IMR-90 (cell line): ENCODE measurements around the gene MRTFA. TPM values are rescaled to one million over a fixed set of nuclear protein-coding genes. Genes with fewer than 3 reads are reported as not detected.

Experiments used
- ATAC-seq: fragments of 200-7000 bp; cut with Tn5 transposase; 2 replicates; pipeline ENCODE4 v1.9.1; 2020; ENCODE audit warnings: low read depth, mild to moderate bottlenecking, moderate library complexity
- BruUV-seq: library from RNA; stranded (reverse); fragments of 400-500 nt; replicated peaks from 2 replicates; lab custom pipeline; 2021; lab: Mats Ljungman, UMichigan
- CTCF ChIA-PET: fragments of 300-600 bp; formaldehyde crosslinking; extraction: SDS; loops from one replicate; lab custom pipeline; 2021; ENCODE audit warnings: antibody characterized with exemption; lab: Yijun Ruan, JAX
- POLR2A ChIA-PET: fragments of 300-600 bp; sonication (Branson Sonifier 250); formaldehyde crosslinking; loops from one replicate; lab custom pipeline; 2022; ENCODE audit warnings: antibody characterized with exemption; ENCODE audit not compliant: unreplicated experiment; lab: Charles Lee
- DNase-seq: peaks from one replicate; pipeline ENCODE4 v3.0.0; 2013
- H2AFZ ChIP-seq: replicated peaks from 2 replicates; pipeline ENCODE3; 2013; ENCODE audit warnings: low read length, mild to moderate bottlenecking; ENCODE audit not compliant: poor library complexity
- H2AK5ac ChIP-seq: 2 replicates; pipeline ENCODE4 v1.6.1; 2013; ENCODE audit warnings: low read depth, low read length, inconsistent platforms
- H2AK9ac ChIP-seq: replicated peaks from 2 replicates; pipeline ENCODE3; 2013; ENCODE audit warnings: mild to moderate bottlenecking, low read depth, low read length, moderate library complexity; ENCODE audit not compliant: poor library complexity
- H2BK120ac ChIP-seq: 2 replicates; pipeline ENCODE4 v1.6.1; 2013; ENCODE audit warnings: low read depth, low read length, inconsistent platforms
- H2BK15ac ChIP-seq: 3 replicates; pipeline ENCODE4 v1.6.1; 2013; ENCODE audit warnings: low read depth, low read length, inconsistent platforms
- H2BK20ac ChIP-seq: 2 replicates; pipeline ENCODE4 v1.6.1; 2013; ENCODE audit warnings: low read depth, mild to moderate bottlenecking, inconsistent platforms, low read length, moderate library complexity
- H2BK5ac ChIP-seq: 2 replicates; pipeline ENCODE4 v1.6.1; 2013; ENCODE audit warnings: mild to moderate bottlenecking, low read depth, low read length, inconsistent platforms; ENCODE audit not compliant: poor library complexity, severe bottlenecking
- H3K14ac ChIP-seq: replicated peaks from 2 replicates; pipeline ENCODE4 v1.6.1; 2013; ENCODE audit warnings: low read depth, low read length, inconsistent platforms
- H3K18ac ChIP-seq: 2 replicates; pipeline ENCODE4 v1.6.1; 2013; ENCODE audit warnings: low read depth, low read length, control low read depth
- H3K23ac ChIP-seq: 2 replicates; pipeline ENCODE4 v1.6.1; 2013; ENCODE audit warnings: low read depth, low read length, inconsistent platforms
- H3K27ac ChIP-seq: 2 replicates; pipeline ENCODE4 v1.5.1; 2013; ENCODE audit warnings: mild to moderate bottlenecking, control low read depth, low read length; ENCODE audit not compliant: insufficient read depth
- H3K27me3 ChIP-seq: 2 replicates; pipeline ENCODE4 v1.6.1; 2013; ENCODE audit warnings: low read length; ENCODE audit not compliant: control insufficient read depth, insufficient read depth
- H3K36me3 ChIP-seq: 2 replicates; pipeline ENCODE4 v1.6.1; 2013; ENCODE audit warnings: low read length, mixed read lengths; ENCODE audit not compliant: control insufficient read depth, insufficient read depth
- H3K4ac ChIP-seq: 2 replicates; pipeline ENCODE4 v1.6.1; 2013; ENCODE audit warnings: low read depth, low read length, inconsistent platforms
- H3K4me1 ChIP-seq: 2 replicates; pipeline ENCODE4 v1.6.1; 2013; ENCODE audit warnings: low read length, mixed read lengths; ENCODE audit not compliant: control insufficient read depth, insufficient read depth
- H3K4me2 ChIP-seq: 2 replicates; pipeline ENCODE4 v1.6.1; 2013; ENCODE audit warnings: low read depth, mild to moderate bottlenecking, control low read depth, low read length, moderate library complexity
- H3K4me3 ChIP-seq: 2 replicates; pipeline ENCODE4 v1.5.1; 2013; ENCODE audit warnings: low read depth, mild to moderate bottlenecking, control low read depth, low read length, moderate library complexity; ENCODE audit not compliant: insufficient read depth
- H3K56ac ChIP-seq: 2 replicates; pipeline ENCODE4 v1.6.1; 2013; ENCODE audit warnings: low read length, inconsistent platforms; ENCODE audit not compliant: insufficient read depth; ENCODE audit errors: extremely low read depth
- H3K79me1 ChIP-seq, 2 experiments: 2 replicates each; pipeline ENCODE4 v1.6.1; 2013; ENCODE audit warnings: low read length in 2 of 2, inconsistent platforms in 1 of 2, low read depth in 1 of 2
- H3K9ac ChIP-seq: 2 replicates; pipeline ENCODE4 v1.6.1; 2013; ENCODE audit warnings: low read depth, low read length, control low read depth
- H3K9me1 ChIP-seq: 2 replicates; pipeline ENCODE4 v1.6.1; 2013; ENCODE audit warnings: low read length, inconsistent platforms; ENCODE audit not compliant: insufficient read depth
- H3K9me3 ChIP-seq: 2 replicates; pipeline ENCODE4 v1.6.1; 2013; ENCODE audit warnings: low read length; ENCODE audit not compliant: control insufficient read depth, insufficient read depth
- H4K20me1 ChIP-seq: 2 replicates; pipeline ENCODE4 v1.6.1; 2013; ENCODE audit warnings: low read length, inconsistent platforms; ENCODE audit not compliant: insufficient read depth
- H4K5ac ChIP-seq: 2 replicates; pipeline ENCODE4 v1.6.1; 2013; ENCODE audit warnings: mild to moderate bottlenecking, low read depth, low read length, control low read depth
- H4K8ac ChIP-seq, 2 experiments: 2 replicates each; pipeline ENCODE4 v1.6.1; 2013; ENCODE audit warnings: low read depth in 2 of 2, low read length in 2 of 2, control low read depth in 1 of 2, inconsistent platforms in 1 of 2
- H4K91ac ChIP-seq: 2 replicates; pipeline ENCODE4 v1.6.1; 2013; ENCODE audit warnings: low read depth, low read length, inconsistent platforms; ENCODE audit not compliant: insufficient read depth
- BHLHE40 ChIP-seq: fragments of 150-350 bp; IDR thresholded peaks from 2 replicates; pipeline ENCODE4 v1.6.1; 2016; ENCODE audit warnings: mild to moderate bottlenecking, low read depth, low read length
- CHD1 ChIP-seq: IDR thresholded peaks from 2 replicates; pipeline ENCODE4 v1.6.1; 2012; ENCODE audit warnings: low read depth, low read length, improper control_type of control experiment
- MAZ ChIP-seq: IDR thresholded peaks from 2 replicates; pipeline ENCODE4 v1.6.1; 2012; ENCODE audit warnings: low read depth, mild to moderate bottlenecking, low read length, improper control_type of control experiment, moderate library complexity, borderline replicate concordance
- POLR2A ChIP-seq: IDR thresholded peaks from 2 replicates; pipeline ENCODE4 v1.6.1; 2012; ENCODE audit warnings: mild to moderate bottlenecking, low read depth, low read length
- SMC3 ChIP-seq: fragments of 150-350 bp; IDR thresholded peaks from 2 replicates; pipeline ENCODE4 v1.6.1; 2016; ENCODE audit warnings: low read depth, mild to moderate bottlenecking, antibody characterized with exemption, low read length, moderate library complexity
- dilution Hi-C: fragments of 300-500 bp; cut with HindIII; formaldehyde crosslinking; loops from one replicate; pipeline ENCODE4 v1.14.3; 2018; ENCODE audit warnings: low sequenced_read_pairs; ENCODE audit not compliant: unreplicated experiment
- in situ Hi-C: fragments of 300-500 bp; cut with MboI; formaldehyde crosslinking; loops from 3 replicates; pipeline ENCODE4 v1.14.3; 2019; ENCODE audit warnings: low sequenced_read_pairs, inconsistent platforms, mixed read lengths
- intact Hi-C: fragments of 100-400 bp; cut with micrococcal nuclease; formaldehyde crosslinking; loops from 2 replicates; pipeline ENCODE4 v1.10.0; 2022
- polyA plus RNA-seq, 3 experiments: library from polyadenylated mRNA; depleted of rRNA; stranded (reverse); fragments of >200 nt; gene quantifications; 2 replicates each; pipeline ENCODE4 v1.2.3, GENCODE V29; 2012; ENCODE audit warnings: low replicate concordance in 1 of 3
- total RNA-seq: library from RNA; depleted of rRNA; stranded (reverse); fragments of >200 nt; gene quantifications from 2 replicates; pipeline ENCODE4 v1.2.3, GENCODE V29; 2012
- TF ChIP-seq, protein P1 (sequence below): fragments of 150-350 bp; IDR thresholded peaks from 2 replicates; pipeline ENCODE4 v1.6.1; 2017; ENCODE audit warnings: mild to moderate bottlenecking, antibody characterized with exemption, low read length, low read depth

MRTFA gene
- total and polyA plus RNA-seq, 2 of the 4 experiments (the other 2 are of a cell fraction) = 12.5 to 17.2 TPM

DNA sequence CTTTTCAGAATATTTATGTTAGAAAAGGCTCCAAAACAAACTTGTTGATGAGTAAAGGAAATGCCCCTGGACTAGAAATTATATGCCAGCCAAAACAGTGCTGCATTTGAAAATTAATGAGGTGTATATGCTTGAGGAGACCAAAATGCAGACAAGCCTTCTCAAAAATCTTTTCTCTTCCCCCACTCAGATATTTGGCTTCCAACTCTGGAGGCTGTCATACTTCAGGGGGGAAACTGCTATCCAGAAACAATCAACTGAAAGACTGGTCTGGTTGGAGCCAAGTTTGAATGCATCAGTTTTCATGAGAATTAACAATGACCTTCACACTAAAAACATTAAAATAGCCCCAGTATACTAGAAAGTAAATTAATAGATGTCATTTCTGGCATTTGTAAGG lies 167.9 kb downstream of the MRTFA start:
- no TSS peak for BruUV-seq
- H2BK120ac ChIP-seq = no peak overlapping the region
- no peaks in the 10 kb centered on the region; the same call in 1 of the 2 replicates for H3K4me1 ChIP-seq
- POLR2A ChIA-PET = no interaction called here
- no peak overlapping the region for H3K23ac ChIP-seq
- H3K9me1 ChIP-seq = peaks cover 7% of the 10 kb centered on the region
- no peak for TF ChIP-seq MAZ
- TF ChIP-seq, protein P1, sequence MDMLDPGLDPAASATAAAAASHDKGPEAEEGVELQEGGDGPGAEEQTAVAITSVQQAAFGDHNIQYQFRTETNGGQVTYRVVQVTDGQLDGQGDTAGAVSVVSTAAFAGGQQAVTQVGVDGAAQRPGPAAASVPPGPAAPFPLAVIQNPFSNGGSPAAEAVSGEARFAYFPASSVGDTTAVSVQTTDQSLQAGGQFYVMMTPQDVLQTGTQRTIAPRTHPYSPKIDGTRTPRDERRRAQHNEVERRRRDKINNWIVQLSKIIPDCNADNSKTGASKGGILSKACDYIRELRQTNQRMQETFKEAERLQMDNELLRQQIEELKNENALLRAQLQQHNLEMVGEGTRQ = no peak
- no peak for TF ChIP-seq BHLHE40
- TF ChIP-seq SMC3 = no peak
- no peak for TF ChIP-seq CHD1
- no peak for TF ChIP-seq POLR2A
- H4K5ac ChIP-seq = no peak overlapping the region
- no peaks in the 10 kb centered on the region for H3K27me3 ChIP-seq
- H3K79me1 ChIP-seq = peaks cover 44 to 63% of the 10 kb centered on the region in 2 experiments
- H4K91ac ChIP-seq = no peak overlapping the region
- no peak overlapping the region for H4K8ac ChIP-seq
- no peak overlapping the region for H3K4me3 ChIP-seq
- DNase-seq (no peak), ATAC-seq (no peak)
- H3K9ac ChIP-seq = no peak overlapping the region
- CTCF ChIA-PET = no interaction called here
- H3K56ac ChIP-seq = no peak overlapping the region
- no peaks in the 10 kb centered on the region for H3K9me3 ChIP-seq
- H2AK9ac ChIP-seq = no peak overlapping the region
- H2BK15ac ChIP-seq = no peak overlapping the region
- H4K20me1 ChIP-seq = peaks cover 21% of the 10 kb centered on the region; the same call in 1 of the 2 replicates
- no peak overlapping the region for H2BK5ac ChIP-seq
- H2BK20ac ChIP-seq = no peak overlapping the region
- H3K27ac ChIP-seq = no peak overlapping the region
- H2AFZ ChIP-seq = no peak overlapping the region
- H3K14ac ChIP-seq = no peak overlapping the region
- in situ Hi-C loops (no loop called here), intact Hi-C loops (no loop called here), dilution Hi-C loops (no loop called here)
- H3K18ac ChIP-seq = no peak overlapping the region
- no peak overlapping the region for H3K4me2 ChIP-seq
- H3K4ac ChIP-seq = no peak overlapping the region
- no peak overlapping the region for H2AK5ac ChIP-seq
- H3K36me3 ChIP-seq = peaks cover 3% of the 10 kb centered on the region; the same call in 1 of the 2 replicates
